GM12878 (cell line): Measurements from ENCODE around the gene NPTN. TPM values are rescaled to one million over a fixed set of nuclear protein-coding genes. Genes with fewer than 3 reads are reported as not detected.

Source experiments
- ATAC-seq: fragments of 200-7000 bp; cut with Tn5 transposase; 3 replicates; pipeline ENCODE4 v1.9.1; 2020; ENCODE audit warnings: mild to moderate bottlenecking, moderate library complexity
- BruUV-seq: library from RNA; stranded (reverse); fragments of 400-500 nt; replicated peaks from 2 replicates; lab custom pipeline; 2021; lab: Mats Ljungman, UMichigan
- CTCF ChIA-PET: fragments of 300-600 bp; sonication (Branson Sonifier 250); formaldehyde crosslinking; extraction: SDS; loops from one replicate; lab custom pipeline; 2021; ENCODE audit warnings: inconsistent platforms; lab: Yijun Ruan, JAX
- POLR2A ChIA-PET: fragments of 350-600 bp; formaldehyde crosslinking; extraction: SDS; loops from one replicate; lab custom pipeline; 2021; ENCODE audit warnings: inconsistent platforms; lab: Charles Lee
- RAD21 ChIA-PET: fragments of 300-600 bp; sonication (Branson Sonifier 250); formaldehyde crosslinking; loops from one replicate; lab custom pipeline; 2023; ENCODE audit warnings: antibody characterized with exemption; ENCODE audit not compliant: unreplicated experiment; lab: Charles Lee
- SMC1A ChIA-PET: fragments of 300-600 bp; sonication (Branson Sonifier 250); formaldehyde crosslinking; loops from one replicate; lab custom pipeline; 2023; ENCODE audit not compliant: unreplicated experiment, uncharacterized antibody; lab: Charles Lee
- DNase-seq: peaks from one replicate; pipeline ENCODE4 v3.0.0-alpha.2; 2011; ENCODE audit warnings: low read depth, low spot score
- FAIRE-seq: peaks from 3 replicates; lab custom pipeline; 2011; peaks lifted over from hg19 to GRCh38; lab: Jason Lieb, UNC
- H2AFZ ChIP-seq: 2 replicates; pipeline ENCODE4 v1.6.0; 2011; ENCODE audit warnings: low read depth, low read length, control low read depth; ENCODE audit not compliant: control insufficient read depth
- H3K27ac ChIP-seq: 2 replicates; pipeline ENCODE4 v1.5.1; 2011; ENCODE audit warnings: control low read depth; ENCODE audit not compliant: control insufficient read depth, insufficient read depth
- H3K27me3 ChIP-seq, 2 experiments: replicated peaks in 1 of 2; 2 replicates each; pipeline versions ENCODE4 v1.6.0 to v1.6.1; 2011; ENCODE audit warnings: low read length in 1 of 2; ENCODE audit not compliant: control insufficient read depth in 2 of 2, insufficient read depth in 2 of 2
- H3K36me3 ChIP-seq, 2 experiments: 2 replicates each; pipeline ENCODE4 v1.5.1; 2011; ENCODE audit warnings: low read length in 1 of 2; ENCODE audit not compliant: control insufficient read depth in 2 of 2, insufficient read depth in 2 of 2
- H3K4me1 ChIP-seq: 2 replicates; pipeline ENCODE4 v1.6.1; 2011; ENCODE audit warnings: mild to moderate bottlenecking, low read length, moderate library complexity, mixed read lengths; ENCODE audit not compliant: control insufficient read depth, insufficient read depth
- H3K4me2 ChIP-seq: 2 replicates; pipeline ENCODE4 v1.6.0; 2011; ENCODE audit warnings: control low read depth; ENCODE audit not compliant: control insufficient read depth, insufficient read depth
- H3K4me3 ChIP-seq: fragments of 200-600 bp; sonication (generic); 2 replicates; pipeline ENCODE4 v1.5.1; 2016
- H3K79me2 ChIP-seq: 2 replicates; pipeline ENCODE4 v1.6.0; 2011; ENCODE audit warnings: low read length; ENCODE audit not compliant: control insufficient read depth, insufficient read depth
- H3K9ac ChIP-seq: 2 replicates; pipeline ENCODE4 v1.8.0; 2011; ENCODE audit warnings: low read length, control low read depth, mixed read lengths; ENCODE audit not compliant: control insufficient read depth, insufficient read depth
- H3K9me3 ChIP-seq: replicated peaks from 3 replicates; pipeline ENCODE4 v1.5.1; 2011; ENCODE audit warnings: mild to moderate bottlenecking, low read length; ENCODE audit not compliant: control insufficient read depth, insufficient read depth
- H4K20me1 ChIP-seq: 2 replicates; pipeline ENCODE4 v1.6.0; 2011; ENCODE audit not compliant: control insufficient read depth, insufficient read depth
- BHLHE40 ChIP-seq, 2 experiments: fragments of 450-650 bp in 1 of 2; IDR thresholded peaks; 2 replicates each; pipeline ENCODE4 v1.6.1; 2011 to 2017; ENCODE audit warnings: low read depth in 2 of 2, borderline replicate concordance in 1 of 2, improper control_type of control experiment in 1 of 2, low read length in 1 of 2, mild to moderate bottlenecking in 1 of 2
- GABPA ChIP-seq: IDR thresholded peaks from 2 replicates; pipeline ENCODE4 v1.6.1; 2014; ENCODE audit warnings: antibody characterized with exemption, low read depth, mild to moderate bottlenecking, inconsistent platforms
- PAX5 ChIP-seq: IDR thresholded peaks from 2 replicates; pipeline ENCODE4 v1.6.1; 2011; ENCODE audit warnings: low read depth, low read length, borderline replicate concordance
- POU2F2 ChIP-seq: IDR thresholded peaks from 3 replicates; pipeline ENCODE4 v1.6.1; 2011; ENCODE audit warnings: low read depth, mild to moderate bottlenecking, low read length, borderline replicate concordance
- RUNX3 ChIP-seq: IDR thresholded peaks from 2 replicates; pipeline ENCODE4 v1.6.1; 2012; ENCODE audit warnings: low read length, inconsistent platforms
- SPI1 ChIP-seq: IDR thresholded peaks from 2 replicates; pipeline ENCODE4 v1.6.1; 2011; ENCODE audit warnings: low read depth, mild to moderate bottlenecking, low read length, moderate library complexity, borderline replicate concordance; ENCODE audit not compliant: insufficient read depth
- WGBS: methylation state at CpG from one replicate; pipeline ENCODE4 v1.1.6; 2016; ENCODE audit warnings: low lambda C conversion rate; ENCODE audit not compliant: insufficient replicate concordance, insufficient coverage; ENCODE audit errors: missing lambda C conversion rate; 5-methylcytosine and 5-hydroxymethylcytosine counted together
- in situ Hi-C: fragments of 300-500 bp; cut with MboI; formaldehyde crosslinking; loops from 9 replicates; pipeline ENCODE4 v1.14.3; 2018; ENCODE audit warnings: mixed read lengths
- intact Hi-C: fragments of 100-400 bp; cut with micrococcal nuclease; formaldehyde crosslinking; loops from one replicate; pipeline ENCODE4 v1.14.2; 2022; ENCODE audit not compliant: unreplicated experiment
- polyA plus RNA-seq, 11 experiments: library from polyadenylated mRNA; depleted of rRNA in 4 of 11; unstranded in 6 of 11; stranded (reverse) in 5 of 11; fragments of >200 nt; fragmentation: Nextera tagmentation in 4 of 11; fragmentation: Illumina TruSeq in 1 of 11; extraction: Ambion mirVana in 4 of 11; extraction: Trizol in 1 of 11; gene quantifications; 1 replicate in 1 of 11; 2 replicates in 10 of 11; pipeline versions ENCODE4 v1.2.1 to v1.2.3, GENCODE V29; 2011 to 2016; ENCODE audit warnings: inconsistent platforms in 2 of 11, missing spikeins in 2 of 11, low read depth in 1 of 11
- total RNA-seq, 4 experiments: library from RNA; depleted of rRNA in 3 of 4; stranded (reverse); fragments of >200 nt in 3 of 4; fragmentation: Illumina TruSeq in 1 of 4; extraction: Trizol in 1 of 4; gene quantifications; 2 replicates each; pipeline versions ENCODE4 v1.2.1 to v1.2.3, GENCODE V29; 2013 to 2021

The NPTN gene
- total and polyA plus RNA-seq, 10 of the 15 experiments (the other 5 are each of a cell fraction or from before 2014, with no cell fraction given), result 17.8 to 79.1 (median 41.7) TPM

- Histone ChIP-seq H3K36me3 (no peaks in the 10 kb centered on the region), H3K4me2 (peak overlapping the region; percentile 28), H3K4me1 (peaks cover 22% of the 10 kb centered on the region), H3K79me2 (peaks cover 5% of the 10 kb centered on the region), H3K27ac (no peak overlapping the region), H4K20me1 (no peaks in the 10 kb centered on the region), H3K9me3 (no peaks in the 10 kb centered on the region; the same call in 1 of the 3 replicates), H3K4me3 (no peak overlapping the region), H3K27me3 (no peaks in the 10 kb centered on the region; a peak in 3 of 4 replicates), H3K9ac (no peak overlapping the region), H2AFZ (no peak overlapping the region)
- CTCF ChIA-PET, result interaction anchor here (0.7 to 13.2 kb wide), 23 partner anchors 9 to 397 kb away, joined by 3 to 250 read pairs (median 9); no protein-coding TSS in a partner anchor
- POLR2A ChIA-PET, result interaction anchor here (0.6 to 1.5 kb wide), 2 partner anchors 77 to 331 kb away, joined by 3 to 8 read pairs; no protein-coding TSS in a partner anchor
- no TSS peak for BruUV-seq
- WGBS, result 13% methylated on average over 2 of the region's 2 CpGs
- no peak for DNase-seq
- FAIRE-seq, result no peak
- in situ Hi-C loops, result loop anchor here (5.0 to 10.0 kb wide), 3 partner anchors 60 to 853 kb away; partner anchors contain the start of gene ADPGK
- peak; percentile 54 for TF ChIP-seq RUNX3
- TF ChIP-seq PAX5, result 0 out of 2 replicates have a peak, but pooled peaks have one; percentile 37
- TF ChIP-seq GABPA, result no peak
- TF ChIP-seq POU2F2, result 0 out of 3 replicates have a peak, but pooled peaks have one; percentile 23
- peak; percentile 16; the same call in 1 of the 2 replicates for TF ChIP-seq SPI1
- TF ChIP-seq BHLHE40 (IDR thresholded peaks at IDR 0.05; ENCODE audit: borderline replicate concordance in 1 of 2, low read depth in 2 of 2, low read length in 1 of 2), result 0 out of 4 replicates have a peak, but pooled peaks of 1 of the 2 experiments have one; percentile 31
- SMC1A ChIA-PET, result interaction anchor here (0.6 to 8.3 kb wide), 18 partner anchors 9 to 396 kb away, joined by 3 to 89 read pairs (median 5); no protein-coding TSS in a partner anchor
- RAD21 ChIA-PET, result interaction anchor here (1.0 to 5.8 kb wide), 12 partner anchors 10 to 76 kb away, joined by 3 to 86 read pairs (median 8); no protein-coding TSS in a partner anchor
- intact Hi-C loops, result loop anchor here (5.0 kb wide), 1 partner anchor 330 kb away; no protein-coding TSS in a partner anchor
- ATAC-seq, result no peak
These were observed 4.3 kb upstream of the NPTN start for GRCh38 chr15:73637527-73637926.
